GM19240 (cell line): Measurements from ENCODE around the gene LEPR.
"Not testable (repeated sequence)": the region's sequence is repeated elsewhere in the genome, so short reads cannot be mapped to it uniquely, and the experiment has no call there.

Source experiments
- DNase-seq: peaks from one replicate; pipeline ENCODE4 v3.0.0; 2011; ENCODE audit warnings: low spot score; ENCODE audit not compliant: insufficient read length

The LEPR gene, protein sequence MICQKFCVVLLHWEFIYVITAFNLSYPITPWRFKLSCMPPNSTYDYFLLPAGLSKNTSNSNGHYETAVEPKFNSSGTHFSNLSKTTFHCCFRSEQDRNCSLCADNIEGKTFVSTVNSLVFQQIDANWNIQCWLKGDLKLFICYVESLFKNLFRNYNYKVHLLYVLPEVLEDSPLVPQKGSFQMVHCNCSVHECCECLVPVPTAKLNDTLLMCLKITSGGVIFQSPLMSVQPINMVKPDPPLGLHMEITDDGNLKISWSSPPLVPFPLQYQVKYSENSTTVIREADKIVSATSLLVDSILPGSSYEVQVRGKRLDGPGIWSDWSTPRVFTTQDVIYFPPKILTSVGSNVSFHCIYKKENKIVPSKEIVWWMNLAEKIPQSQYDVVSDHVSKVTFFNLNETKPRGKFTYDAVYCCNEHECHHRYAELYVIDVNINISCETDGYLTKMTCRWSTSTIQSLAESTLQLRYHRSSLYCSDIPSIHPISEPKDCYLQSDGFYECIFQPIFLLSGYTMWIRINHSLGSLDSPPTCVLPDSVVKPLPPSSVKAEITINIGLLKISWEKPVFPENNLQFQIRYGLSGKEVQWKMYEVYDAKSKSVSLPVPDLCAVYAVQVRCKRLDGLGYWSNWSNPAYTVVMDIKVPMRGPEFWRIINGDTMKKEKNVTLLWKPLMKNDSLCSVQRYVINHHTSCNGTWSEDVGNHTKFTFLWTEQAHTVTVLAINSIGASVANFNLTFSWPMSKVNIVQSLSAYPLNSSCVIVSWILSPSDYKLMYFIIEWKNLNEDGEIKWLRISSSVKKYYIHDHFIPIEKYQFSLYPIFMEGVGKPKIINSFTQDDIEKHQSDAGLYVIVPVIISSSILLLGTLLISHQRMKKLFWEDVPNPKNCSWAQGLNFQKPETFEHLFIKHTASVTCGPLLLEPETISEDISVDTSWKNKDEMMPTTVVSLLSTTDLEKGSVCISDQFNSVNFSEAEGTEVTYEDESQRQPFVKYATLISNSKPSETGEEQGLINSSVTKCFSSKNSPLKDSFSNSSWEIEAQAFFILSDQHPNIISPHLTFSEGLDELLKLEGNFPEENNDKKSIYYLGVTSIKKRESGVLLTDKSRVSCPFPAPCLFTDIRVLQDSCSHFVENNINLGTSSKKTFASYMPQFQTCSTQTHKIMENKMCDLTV

DNA sequence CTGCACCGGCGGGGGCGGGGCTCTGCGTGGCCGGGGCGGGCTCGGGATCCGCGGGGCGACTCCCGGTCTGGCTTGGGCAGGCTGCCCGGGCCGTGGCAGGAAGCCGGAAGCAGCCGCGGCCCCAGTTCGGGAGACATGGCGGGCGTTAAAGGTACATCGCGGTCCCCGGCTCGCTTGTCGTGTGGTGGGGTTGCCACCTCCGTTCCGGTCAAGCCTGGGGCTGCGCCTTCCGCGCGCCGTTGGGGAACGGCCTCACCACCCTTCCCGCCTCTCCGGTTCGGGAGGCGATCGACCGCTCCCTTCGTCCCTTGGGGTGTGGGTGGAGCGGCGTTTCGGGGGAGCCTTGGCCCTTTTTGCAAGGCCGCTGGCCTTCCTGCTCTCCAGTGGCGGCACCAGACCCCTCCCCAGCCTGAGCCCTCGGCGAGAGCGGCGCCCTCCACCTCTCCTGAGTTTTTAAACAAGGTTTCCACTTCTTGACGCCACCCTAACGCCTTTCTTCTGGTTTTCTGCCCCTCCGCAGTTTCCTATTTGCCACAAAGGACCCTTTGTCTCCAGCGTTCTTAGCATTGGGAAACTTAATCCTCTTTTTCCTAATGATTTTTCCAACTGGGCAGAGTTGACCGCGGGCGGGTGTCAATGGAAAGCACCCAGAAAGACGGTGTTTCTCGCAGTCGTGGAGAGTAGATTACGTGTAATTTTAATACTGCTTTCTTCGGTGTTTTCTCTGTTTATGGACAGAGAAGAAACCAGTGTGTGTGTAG is at the start of gene LEPR, which contains the start of gene LEPROT:
Gene LEPR (plus strand): TSS at position 79 of the 761 bp plus-strand sequence. CDS start 144,898 bp downstream, outside the sequence.
Gene LEPROT (plus strand): TSS at position 79 of the 761 bp plus-strand sequence. CDS start 57 bp downstream, at position 136.
- DNase-seq = peak; percentile 65

DNA sequence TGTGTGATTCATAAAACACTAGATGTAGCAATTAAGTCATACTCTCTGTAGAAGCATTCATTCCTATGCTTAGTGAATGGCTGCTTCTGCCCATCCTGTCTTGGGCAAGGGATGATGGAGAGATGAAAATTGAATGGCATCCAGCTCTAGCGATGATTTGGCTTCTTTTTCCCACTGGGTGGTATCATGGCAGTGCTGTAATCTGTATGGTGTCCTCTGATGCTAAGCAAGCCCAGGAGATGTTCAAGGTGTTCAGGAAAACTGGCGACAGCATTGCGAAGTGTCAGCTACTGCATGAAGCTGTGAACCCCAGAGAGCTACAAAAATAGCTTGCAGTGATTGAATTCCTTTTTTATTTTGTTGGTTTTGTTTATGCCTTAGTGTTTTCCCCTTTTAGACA is 48.9 kb upstream of the LEPR start:
- DNase-seq = no peak

DNA sequence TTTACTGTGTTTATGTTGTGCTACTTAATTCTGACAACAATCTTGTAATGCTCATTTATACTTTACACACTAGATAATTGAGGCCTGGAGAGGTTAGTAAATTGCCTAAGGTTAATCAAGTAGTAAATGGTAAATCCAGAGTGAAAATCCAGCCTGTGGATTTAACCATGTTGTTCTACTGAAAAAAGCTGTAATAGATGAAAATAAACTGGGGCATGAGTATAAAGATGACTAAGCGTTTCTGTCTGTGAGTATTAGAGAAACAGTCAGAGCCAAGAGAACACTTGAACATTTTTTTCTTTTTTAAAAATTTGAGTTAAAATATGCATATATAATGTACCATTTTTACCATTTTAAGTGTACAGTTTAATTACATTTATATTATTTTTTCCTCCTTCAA is 47.9 kb upstream of the LEPR start:
- DNase-seq = no peak

DNA sequence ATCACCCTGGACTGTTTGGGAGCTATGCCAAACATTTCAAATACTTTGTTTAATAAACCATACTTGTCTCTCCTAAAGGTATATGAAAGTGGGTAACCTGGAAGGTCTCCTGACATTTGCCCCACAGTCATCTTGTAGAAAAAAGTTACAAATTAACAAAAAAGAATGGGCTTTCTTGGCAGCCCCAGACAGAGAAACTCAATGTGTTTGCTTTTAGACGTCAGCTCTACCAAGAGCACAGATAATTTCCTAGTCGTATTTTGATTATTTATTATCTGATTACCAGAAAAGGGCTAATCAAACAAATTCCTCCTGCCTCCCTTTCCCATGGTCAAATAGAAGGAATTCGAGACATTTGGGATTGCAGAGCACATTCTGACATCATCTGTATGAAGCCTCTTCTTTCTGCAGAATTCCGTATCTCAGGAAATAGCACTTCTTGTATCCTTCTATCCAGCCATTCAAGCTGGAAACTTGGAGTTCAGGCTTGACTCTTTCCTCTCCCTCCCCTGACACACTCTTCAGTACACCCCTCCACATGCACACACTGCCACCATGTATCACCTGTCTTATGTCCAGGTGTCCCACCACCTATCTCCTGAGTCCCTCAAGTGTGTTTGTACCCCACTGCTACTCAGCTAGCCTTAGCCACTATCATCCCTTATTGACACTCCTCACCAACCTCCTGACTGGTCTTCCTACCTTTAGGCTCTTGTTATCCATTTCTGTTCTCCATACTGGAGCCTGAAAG is 42.8 kb upstream of the LEPR start:
- DNase-seq = no peak

DNA sequence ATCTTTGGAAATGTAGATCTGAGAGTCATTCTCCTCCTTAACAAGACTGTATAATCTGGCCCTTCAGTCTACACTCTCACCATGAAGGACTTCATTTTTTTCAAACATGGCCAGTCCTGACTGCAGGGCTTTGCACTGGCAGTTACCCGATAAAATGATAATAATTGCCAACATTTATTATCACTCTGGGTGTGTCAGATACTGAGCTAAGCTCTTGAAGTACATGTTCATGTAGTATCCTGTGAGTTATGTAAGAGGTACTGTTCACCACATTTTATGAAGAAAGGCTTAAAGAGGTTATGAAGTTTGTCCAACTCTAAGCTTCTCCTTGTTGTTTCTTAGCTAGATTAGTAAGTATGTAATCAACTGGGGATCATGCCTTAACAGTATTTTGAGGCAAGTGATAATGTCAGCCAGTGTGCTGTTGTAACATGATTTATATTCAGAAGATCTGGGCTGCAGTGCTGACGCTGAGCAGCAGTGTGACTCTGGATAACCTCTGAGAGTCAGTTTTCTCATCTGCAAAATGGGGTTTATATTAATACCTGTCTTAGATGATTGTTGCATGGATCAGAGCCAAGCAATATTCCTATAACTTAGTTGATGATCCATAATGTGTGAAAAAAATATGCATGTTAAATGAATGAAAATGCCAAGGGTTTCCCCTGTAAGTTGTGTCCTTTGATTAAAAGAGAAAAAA is 42.1 kb upstream of the LEPR start:
- DNase-seq = no peak

DNA sequence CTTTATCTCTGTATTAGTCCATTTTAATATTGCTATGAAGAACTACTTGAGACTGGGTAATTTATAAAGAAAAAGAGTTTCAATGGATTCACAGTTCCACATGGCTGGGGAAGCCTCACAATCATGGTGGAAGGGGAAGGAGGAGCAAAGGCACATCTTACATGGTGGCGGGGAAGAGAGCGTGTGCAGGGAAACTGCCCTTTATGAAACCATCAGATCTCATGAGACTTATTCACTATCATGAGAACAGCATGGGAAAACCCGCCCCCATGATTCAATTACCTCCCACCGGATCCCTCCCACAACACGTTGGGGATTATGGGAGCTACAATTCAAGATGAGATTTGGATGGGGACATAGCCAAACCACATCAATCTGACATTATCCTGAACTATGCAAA is 36.0 kb upstream of the LEPR start:
- DNase-seq = not testable (repeated sequence)

DNA sequence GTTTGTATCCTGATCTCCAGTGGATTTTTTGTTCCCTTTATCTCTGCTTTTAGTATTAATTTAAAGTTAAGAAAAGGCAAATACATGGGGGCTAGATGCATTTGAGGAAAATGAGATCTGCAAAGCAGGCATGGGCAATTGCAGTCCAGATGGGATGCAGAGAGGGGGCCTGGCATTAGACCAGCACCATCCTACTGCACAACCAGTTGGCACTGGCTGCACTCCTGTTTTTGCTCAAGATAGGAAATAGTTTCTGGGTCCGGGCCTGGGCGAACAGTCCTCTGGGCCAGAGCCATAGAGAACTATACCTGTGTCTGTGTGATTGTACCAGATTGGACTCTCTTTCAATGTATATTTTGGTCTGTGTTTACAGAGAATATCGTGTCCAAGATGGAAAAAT is 34.0 kb upstream of the LEPR start:
- DNase-seq = no peak

DNA sequence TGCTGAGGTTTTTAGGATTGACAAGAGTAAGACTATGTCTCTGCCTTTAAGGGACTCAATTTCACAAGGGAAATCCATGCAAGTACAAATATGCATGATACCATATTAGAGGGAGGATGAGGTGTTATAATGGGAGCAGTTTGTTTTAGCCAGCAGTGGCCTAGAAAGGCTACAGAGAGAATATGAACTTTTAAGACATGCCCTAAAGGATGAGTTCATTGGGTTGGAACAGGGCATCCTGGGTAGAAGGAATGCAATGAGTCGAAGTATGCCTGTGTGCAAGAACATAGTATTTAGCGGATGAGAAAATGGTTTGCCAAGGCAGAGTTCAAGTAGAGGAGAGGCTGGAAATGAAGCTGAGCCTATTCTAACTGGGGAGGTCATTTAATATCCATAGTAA is 32.6 kb upstream of the LEPR start:
- no peak for DNase-seq

DNA sequence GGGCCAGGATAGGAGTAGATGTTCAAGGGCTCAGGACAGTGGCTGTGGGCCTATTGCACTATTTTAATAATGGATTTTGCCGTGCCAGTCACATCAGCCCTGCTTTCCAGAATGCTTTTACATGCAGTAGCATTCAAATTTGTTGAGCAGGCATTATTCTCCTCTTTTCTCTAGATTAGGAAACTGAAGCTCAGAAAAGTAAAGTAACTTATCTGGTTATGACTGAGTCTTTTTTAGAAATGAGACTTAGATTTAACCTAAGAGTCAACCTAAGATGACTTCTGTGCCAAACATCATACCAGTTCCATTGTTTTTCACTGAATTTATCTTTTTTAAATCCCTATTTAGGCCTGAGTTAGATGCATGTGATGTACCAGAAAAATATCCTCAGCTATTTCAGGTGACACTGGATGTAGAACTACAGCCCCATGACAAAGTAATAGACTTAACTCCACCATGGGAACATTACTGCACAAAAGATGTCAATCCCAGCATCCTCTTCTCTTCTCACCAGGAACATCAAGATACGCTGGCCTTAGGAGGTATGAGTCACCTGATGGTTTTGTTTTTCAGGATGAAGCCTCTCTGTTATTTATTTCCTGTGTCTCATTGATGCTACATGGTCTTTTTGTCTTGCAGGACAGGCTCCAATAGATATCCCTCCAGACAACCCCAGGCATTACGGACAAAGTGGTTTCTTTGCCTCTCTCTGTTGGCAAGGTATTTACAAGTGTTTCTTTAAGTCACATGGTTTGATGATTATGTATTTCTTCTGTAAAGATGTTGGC is 31.4 kb upstream of the LEPR start:
- DNase-seq = no peak

DNA sequence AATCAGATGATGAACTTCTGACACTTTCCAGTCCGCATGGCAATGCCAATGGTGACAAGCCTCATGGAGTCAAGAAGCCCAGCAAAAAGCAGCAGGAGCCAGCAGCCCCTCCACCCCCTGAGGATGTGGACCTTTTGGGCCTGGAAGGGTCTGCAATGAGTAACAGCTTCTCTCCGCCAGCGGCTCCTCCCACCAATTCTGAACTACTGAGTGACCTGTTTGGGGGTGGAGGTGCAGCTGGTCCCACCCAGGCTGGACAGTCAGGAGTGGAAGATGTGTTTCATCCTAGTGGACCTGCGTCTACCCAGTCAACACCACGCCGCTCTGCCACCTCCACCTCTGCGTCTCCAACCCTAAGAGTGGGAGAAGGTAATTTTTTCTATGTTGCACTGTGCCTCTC is 28.0 kb upstream of the LEPR start:
- no peak for DNase-seq

DNA sequence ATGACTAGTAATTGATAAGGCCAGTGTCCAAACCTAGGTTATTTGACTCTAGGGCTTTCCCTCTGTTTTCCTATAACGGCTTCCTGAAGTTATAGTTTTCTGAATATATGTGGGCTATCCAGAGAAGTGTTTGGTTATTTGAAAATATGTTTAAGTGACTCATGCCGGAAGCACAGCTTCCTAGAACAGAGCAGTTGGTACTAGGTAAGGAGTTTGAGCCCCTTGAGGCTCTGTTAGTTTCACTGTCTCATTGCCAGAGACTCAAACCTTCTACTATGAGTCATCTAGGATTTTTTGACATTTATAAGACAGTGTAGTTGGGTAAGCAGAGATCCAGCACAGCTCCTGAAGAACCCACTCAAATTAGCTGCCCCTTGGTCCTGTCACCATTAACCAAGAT is 27.1 kb upstream of the LEPR start:
- peak; percentile 18 for DNase-seq

DNA sequence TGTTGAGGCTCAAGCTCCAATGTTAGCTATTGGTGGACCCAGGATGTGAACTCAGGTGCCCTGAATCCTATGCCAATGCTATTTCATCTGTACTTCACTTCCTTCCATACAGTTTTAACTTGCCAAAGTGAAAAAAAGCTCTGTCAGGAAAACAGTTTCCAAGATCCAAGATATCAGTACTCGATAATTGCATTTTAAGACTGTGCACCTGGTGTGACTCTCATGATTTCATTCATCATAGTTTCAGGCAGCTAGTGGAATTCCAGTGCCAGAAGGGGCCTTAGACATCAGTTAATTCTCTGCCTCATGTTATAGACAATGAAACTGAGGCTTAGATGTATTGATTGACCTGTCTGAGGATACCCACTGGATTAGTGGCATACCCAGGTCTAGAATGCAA is 26.5 kb upstream of the LEPR start:
- no peak for DNase-seq

DNA sequence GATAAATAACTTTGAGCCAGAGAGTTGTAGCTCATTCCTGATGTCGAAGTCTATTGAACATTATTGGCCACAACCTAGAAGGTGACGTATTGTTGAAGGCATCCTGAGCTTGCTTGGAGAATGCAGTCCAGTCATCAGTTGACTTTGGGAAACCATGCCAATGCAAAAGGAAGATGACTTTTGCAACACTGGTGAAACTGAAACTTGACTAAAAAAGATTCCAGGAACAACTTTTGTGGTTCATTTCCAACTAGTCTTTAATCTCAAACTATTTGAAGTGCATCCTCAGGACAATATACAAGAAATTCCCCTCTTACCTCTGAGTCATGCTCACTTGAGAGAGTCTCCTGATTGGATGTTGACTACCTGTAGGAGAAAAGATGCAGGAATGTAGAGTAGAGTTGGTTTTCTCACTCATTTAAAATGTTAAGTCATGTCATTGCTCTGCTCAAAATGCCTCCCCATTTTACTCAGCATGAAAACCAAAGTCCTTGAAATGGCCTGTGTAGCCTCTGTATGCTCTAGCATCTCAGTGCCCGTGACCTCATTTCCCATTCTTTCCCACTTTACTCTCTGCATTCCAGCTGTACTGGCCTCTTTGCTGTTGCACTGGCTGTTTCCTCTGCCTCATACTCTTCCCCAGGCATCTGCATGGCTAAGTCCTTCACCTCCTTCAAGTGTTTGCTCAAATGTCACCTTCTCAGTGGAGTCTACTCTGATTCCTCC is 24.4 kb upstream of the LEPR start:
- no peak for DNase-seq

DNA sequence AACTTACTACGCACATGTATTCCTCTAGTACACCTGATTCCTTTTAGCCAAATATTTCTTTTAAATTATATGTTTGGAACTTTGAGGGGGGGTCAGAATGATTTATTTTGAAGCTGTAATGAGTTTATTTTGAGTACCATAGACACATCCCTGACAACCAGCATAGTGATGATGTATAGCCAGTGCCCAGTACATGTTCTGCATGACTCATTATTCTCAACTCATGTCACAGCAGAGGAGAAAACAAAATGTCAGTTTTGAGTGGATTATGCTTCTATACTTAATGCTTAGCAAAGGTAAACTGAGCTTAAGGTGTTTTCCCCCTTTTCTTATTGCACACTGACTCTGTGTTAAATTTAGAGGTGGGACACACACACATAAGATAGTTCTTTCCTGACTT is 22.4 kb upstream of the LEPR start:
- DNase-seq = no peak

DNA sequence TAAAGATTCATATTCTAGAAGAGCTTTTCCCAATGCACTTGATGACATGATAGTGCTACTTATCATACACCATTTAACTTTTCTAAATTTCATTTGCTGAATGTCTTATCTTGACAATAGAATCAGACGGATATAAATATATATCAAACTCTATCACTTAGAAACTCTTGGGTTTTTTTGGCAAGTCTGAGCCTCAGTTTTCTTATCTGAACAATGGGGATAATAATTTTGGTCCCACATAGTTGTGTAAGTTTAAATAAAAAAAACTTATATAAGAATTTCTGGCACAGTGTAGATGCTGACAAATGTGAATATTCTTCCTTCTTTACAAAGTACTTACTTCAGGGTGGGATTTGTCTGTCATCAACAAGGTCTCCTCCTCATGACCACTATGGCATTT is 21.5 kb upstream of the LEPR start:
- no peak for DNase-seq

DNA sequence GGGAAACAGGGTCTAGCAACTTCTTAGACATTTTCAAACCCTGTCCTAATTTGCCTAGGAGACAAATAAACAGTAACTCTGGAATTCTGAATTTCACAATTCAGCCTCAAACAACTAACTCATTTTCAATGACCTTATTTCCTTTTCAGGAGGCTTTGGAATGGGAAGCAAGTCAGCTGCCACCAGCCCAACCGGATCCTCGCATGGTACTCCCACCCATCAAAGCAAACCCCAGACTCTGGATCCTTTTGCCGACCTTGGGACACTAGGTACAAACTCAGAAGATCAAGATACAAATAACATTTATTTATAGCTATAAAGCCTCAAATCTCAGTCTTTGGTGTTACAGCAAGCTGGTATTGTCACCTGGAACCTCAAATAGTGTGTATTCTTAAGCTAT is 18.9 kb upstream of the LEPR start:
- DNase-seq = no peak

DNA sequence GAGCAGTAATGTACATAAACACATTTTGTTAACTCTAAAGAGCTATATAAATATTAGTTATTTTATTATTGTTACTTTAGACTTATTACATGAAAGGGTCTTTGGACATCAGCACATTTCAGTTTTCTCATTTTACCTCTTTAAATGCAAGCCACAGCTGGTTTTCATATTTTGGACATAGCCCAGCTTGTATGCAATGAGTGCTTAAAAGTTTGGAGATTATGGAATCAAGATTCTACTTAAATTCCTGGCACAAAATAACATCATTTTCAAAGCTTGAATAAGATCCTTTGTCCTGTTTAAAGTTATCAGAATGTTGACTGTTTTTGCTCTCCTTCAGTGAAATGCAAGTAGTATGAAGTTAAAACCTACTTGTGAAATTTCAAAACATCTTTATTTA is 15.5 kb upstream of the LEPR start:
- no peak for DNase-seq

DNA sequence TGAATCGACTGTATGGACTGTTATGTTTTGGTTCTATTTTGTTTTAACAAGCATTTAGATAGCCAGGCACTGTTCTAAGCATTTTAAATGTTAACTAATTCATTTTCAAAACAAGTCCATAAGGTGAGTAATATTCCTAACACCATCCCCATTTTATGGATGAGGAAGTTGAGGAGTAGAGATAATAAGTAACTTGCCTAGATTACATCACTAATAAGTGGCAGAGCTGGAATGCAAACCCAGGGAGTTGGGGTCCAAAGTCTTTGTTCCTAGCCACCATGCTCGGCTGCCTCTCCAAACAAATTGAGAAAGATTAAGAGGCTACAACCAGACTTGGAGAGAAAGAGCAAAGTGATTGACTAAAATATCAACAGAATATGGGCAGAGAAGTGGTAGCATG is 12.6 kb upstream of the LEPR start:
- no peak for DNase-seq
